Lower leg skin (tissue), 4 donors: ENCODE measurements around the gene AATF. TPM values are rescaled to one million over a fixed set of nuclear protein-coding genes. Genes with fewer than 3 reads are reported as not detected.
A peak's percentile ranks its signal among the peaks of the same experiment; 100 is the strongest.

Source experiments
- DNase-seq, 2 donors: peaks; one replicate each; pipeline ENCODE4 v3.0.0-alpha.2; 2019; ENCODE audit warnings: low spot score in 2 of 2
- H3K4me3 ChIP-seq: fragments of 200-600 bp; sonication (generic); 2 replicates; pipeline ENCODE4 v1.5.1; 2017; ENCODE audit warnings: mild to moderate bottlenecking, low read depth; ENCODE audit not compliant: poor library complexity, severe bottlenecking
- POLR2A ChIP-seq, 2 donors: fragments of 450-650 bp; IDR thresholded peaks; one replicate each; pipeline ENCODE4 v1.6.1; 2016 to 2017; ENCODE audit warnings: antibody characterized with exemption in 2 of 2, mild to moderate bottlenecking in 1 of 2, moderate library complexity in 1 of 2
- WGBS, 2 donors: methylation state at CpG; one replicate each; pipeline ENCODE4 v1.1.5; 2018; 5-methylcytosine and 5-hydroxymethylcytosine counted together
- intact Hi-C: fragments of 100-400 bp; cut with DNase I; formaldehyde crosslinking; loops from one replicate; pipeline ENCODE4 v1.15.0; 2023; ENCODE audit warnings: low total_unique reads
- total RNA-seq, 4 donors: library from RNA; depleted of rRNA; stranded (reverse); fragments of >200 nt; gene quantifications; one replicate each; pipeline ENCODE4 v1.1.0, GENCODE V29; 2016
- TF ChIP-seq, protein P1 (sequence below), 3 donors: fragments of 450-650 bp; IDR thresholded peaks; one replicate each; pipeline ENCODE4 v1.5.1; 2016; ENCODE audit warnings: antibody characterized with exemption in 3 of 3, mild to moderate bottlenecking in 3 of 3, moderate library complexity in 2 of 3

The AATF gene
- total RNA-seq, 4 donors from 2014 or later = 32.1 to 64.4 (median 50.6) TPM

- H3K4me3 ChIP-seq = no peak overlapping the region
- no peak for DNase-seq
- WGBS, 2 donors = 78 to 83% methylated on average over 5 of the region's 5 CpGs
- TF ChIP-seq POLR2A (IDR thresholded peaks at IDR 0.05) = no peak
- TF ChIP-seq, protein P1, sequence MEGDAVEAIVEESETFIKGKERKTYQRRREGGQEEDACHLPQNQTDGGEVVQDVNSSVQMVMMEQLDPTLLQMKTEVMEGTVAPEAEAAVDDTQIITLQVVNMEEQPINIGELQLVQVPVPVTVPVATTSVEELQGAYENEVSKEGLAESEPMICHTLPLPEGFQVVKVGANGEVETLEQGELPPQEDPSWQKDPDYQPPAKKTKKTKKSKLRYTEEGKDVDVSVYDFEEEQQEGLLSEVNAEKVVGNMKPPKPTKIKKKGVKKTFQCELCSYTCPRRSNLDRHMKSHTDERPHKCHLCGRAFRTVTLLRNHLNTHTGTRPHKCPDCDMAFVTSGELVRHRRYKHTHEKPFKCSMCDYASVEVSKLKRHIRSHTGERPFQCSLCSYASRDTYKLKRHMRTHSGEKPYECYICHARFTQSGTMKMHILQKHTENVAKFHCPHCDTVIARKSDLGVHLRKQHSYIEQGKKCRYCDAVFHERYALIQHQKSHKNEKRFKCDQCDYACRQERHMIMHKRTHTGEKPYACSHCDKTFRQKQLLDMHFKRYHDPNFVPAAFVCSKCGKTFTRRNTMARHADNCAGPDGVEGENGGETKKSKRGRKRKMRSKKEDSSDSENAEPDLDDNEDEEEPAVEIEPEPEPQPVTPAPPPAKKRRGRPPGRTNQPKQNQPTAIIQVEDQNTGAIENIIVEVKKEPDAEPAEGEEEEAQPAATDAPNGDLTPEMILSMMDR (IDR thresholded peaks at IDR 0.05) = no peak
- intact Hi-C loops = no loop called here
These were observed 88.9 kb downstream of the AATF start for GRCh38 chr17:37037590-37038155.

DNA sequence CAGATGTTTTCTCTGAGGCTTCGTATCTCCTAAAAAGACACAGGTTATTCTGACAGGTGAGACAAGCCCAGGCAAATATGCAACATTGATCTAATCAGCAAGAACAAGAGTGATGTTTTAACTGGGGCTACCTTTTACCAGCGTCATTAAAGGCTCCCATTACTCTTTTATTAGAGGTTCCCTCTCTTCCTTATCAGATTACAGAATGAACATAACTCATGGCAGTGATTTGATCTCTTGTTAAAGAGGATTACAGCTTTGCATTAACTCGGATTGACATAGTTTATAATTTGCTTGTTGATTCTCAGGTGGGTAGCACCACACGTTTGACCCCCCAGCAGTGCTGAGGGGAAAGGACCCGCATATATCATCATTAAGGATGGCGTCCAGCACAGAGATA is 90.5 kb downstream of the AATF start:
- intact Hi-C loops = no loop called here
- no peak overlapping the region for H3K4me3 ChIP-seq
- WGBS, 2 donors = 56% methylated on average over 6 of the region's 6 CpGs
- no peak for DNase-seq
- TF ChIP-seq POLR2A (IDR thresholded peaks at IDR 0.05) = no peak
- TF ChIP-seq, protein P1 (IDR thresholded peaks at IDR 0.05) = no peak

GRCh38 chr17:37041932-37042331 is 93.2 kb downstream of the AATF start:
- H3K4me3 ChIP-seq = no peak overlapping the region
- TF ChIP-seq, protein P1 (IDR thresholded peaks at IDR 0.05) = no peak
- TF ChIP-seq POLR2A (IDR thresholded peaks at IDR 0.05) = no peak
- no peak for DNase-seq
- intact Hi-C loops = no loop called here

GRCh38 chr17:37043201-37043600 is 94.4 kb downstream of the AATF start:
- 79 to 81% methylated on average over 3 of the region's 3 CpGs for WGBS, 2 donors
- H3K4me3 ChIP-seq = no peak overlapping the region
- DNase-seq = no peak
- intact Hi-C loops = no loop called here
- TF ChIP-seq POLR2A (IDR thresholded peaks at IDR 0.05) = no peak
- TF ChIP-seq, protein P1 (IDR thresholded peaks at IDR 0.05) = no peak

DNA sequence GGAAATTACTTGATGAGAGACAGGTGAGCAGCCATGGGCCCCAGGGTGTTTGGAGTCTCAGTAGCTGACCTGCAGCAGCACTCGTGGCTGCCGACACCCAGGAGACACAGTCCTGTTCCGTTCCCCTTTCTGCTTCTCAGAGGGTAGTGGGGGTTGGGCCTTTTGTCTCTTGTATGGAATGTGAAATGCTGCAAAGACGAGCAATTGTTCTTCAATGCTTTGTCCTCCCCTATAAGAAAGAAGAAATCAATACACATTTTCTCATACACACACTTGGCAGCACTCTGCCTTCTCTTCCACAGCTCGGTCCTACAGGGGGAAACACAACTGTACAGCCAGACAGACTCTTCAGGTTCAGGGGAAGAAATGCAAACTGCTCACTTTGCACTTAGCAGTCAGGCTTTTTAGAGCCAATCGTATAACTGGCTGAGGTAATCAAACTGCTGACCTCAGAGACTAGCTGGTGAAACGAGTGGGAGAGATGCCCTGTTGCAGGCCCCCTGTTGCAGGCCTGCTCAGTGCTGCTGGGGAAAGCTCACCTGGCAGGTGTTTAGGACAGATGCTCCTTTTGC is 96.7 kb downstream of the AATF start:
- intact Hi-C loops = no loop called here
- TF ChIP-seq, protein P1 (IDR thresholded peaks at IDR 0.05) = no peak
- TF ChIP-seq POLR2A (IDR thresholded peaks at IDR 0.05) = no peak
- 70 to 77% methylated on average over 7 of the region's 7 CpGs for WGBS, 2 donors
- no peak for DNase-seq
- H3K4me3 ChIP-seq = no peak overlapping the region

- peak; percentile 65 to 95 for DNase-seq
- WGBS, 2 donors = 2 to 15% methylated on average over 5 to 9 of the region's 9 CpGs
- intact Hi-C loops = no loop called here
- H3K4me3 ChIP-seq = no peak overlapping the region
- TF ChIP-seq, protein P1 (IDR thresholded peaks at IDR 0.05) = peak in 1 of 3 donors; percentile 69
- TF ChIP-seq POLR2A (IDR thresholded peaks at IDR 0.05) = no peak
These were observed 98.9 kb downstream of the AATF start for GRCh38 chr17:37047631-37048104.
